Measurements from ENCODE around the gene MALRD1.

DNA sequence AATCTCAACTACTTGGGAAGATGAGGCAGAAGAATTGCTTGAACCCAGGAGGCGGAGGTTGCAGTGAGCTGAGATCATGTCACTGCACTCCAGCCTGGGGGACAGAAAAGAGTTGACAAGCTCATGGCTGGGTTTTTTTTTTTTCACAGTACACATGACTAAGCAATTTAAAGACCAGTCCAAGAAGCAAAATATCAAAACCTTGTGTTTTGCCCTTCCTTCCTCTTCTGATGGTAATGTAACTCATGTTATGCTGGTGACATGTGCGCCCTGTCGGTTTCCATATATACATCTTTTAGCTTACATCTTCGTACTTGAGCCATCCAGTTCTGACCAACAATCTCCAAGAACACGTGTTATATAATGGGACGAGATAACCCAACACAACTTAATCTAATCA lies 530.0 kb downstream of the MALRD1 start:
- TF ChIP-seq POLR2A (IDR thresholded peaks at IDR 0.05): no peak
- TF ChIP-seq, protein P1, sequence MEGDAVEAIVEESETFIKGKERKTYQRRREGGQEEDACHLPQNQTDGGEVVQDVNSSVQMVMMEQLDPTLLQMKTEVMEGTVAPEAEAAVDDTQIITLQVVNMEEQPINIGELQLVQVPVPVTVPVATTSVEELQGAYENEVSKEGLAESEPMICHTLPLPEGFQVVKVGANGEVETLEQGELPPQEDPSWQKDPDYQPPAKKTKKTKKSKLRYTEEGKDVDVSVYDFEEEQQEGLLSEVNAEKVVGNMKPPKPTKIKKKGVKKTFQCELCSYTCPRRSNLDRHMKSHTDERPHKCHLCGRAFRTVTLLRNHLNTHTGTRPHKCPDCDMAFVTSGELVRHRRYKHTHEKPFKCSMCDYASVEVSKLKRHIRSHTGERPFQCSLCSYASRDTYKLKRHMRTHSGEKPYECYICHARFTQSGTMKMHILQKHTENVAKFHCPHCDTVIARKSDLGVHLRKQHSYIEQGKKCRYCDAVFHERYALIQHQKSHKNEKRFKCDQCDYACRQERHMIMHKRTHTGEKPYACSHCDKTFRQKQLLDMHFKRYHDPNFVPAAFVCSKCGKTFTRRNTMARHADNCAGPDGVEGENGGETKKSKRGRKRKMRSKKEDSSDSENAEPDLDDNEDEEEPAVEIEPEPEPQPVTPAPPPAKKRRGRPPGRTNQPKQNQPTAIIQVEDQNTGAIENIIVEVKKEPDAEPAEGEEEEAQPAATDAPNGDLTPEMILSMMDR (IDR thresholded peaks at IDR 0.05): no peak

All from uterus (tissue), 2 donors.